ENCODE results near the gene RXRA. TPM values are rescaled to one million over a fixed set of nuclear protein-coding genes. Genes with fewer than 3 reads are reported as not detected.
A peak's percentile ranks its signal among the peaks of the same experiment; 100 is the strongest.

The RXRA gene
- total and polyA plus RNA-seq, 2 of the 13 experiments (the other 11 are each of a cell fraction or from before 2014, with no cell fraction given), result 18.9 to 29.2 TPM

GRCh38 chr9:134423749-134424148, 97.5 kb downstream of the RXRA start (continued):
- no peak for TF ChIP-seq FOXA1 (IDR thresholded peaks at IDR 0.05)
- TF ChIP-seq FOXA1 (CRISPR knock-in tag; IDR thresholded peaks at IDR 0.05), result no peak

- no peak overlapping the region for H2AFZ ChIP-seq (ENCODE audit: low read length)
- no peaks in the 10 kb centered on the region for H4K20me1 ChIP-seq (ENCODE audit: insufficient read depth, low read length)
- no peaks in the 10 kb centered on the region for H3K79me2 ChIP-seq (ENCODE audit: insufficient read depth, low read length)
- ATAC-seq, result peak; percentile 9
- POLR2A ChIA-PET, result interaction anchor here (0.6 kb wide), 2 partner anchors 17 to 26 kb away, joined by 3 read pairs; no protein-coding TSS in a partner anchor
- H3K4me3 ChIP-seq (replicated peaks in 1 of 3; ENCODE audit: insufficient read depth in 1 of 3, low read depth in 2 of 3, low read length in 3 of 3), result no peak overlapping the region
- peaks cover 10 to 34% of the 10 kb centered on the region in 2 experiments; a peak in 4 of 5 replicates for H3K36me3 ChIP-seq (replicated peaks in 1 of 2; ENCODE audit: control insufficient read depth in 1 of 2, insufficient read depth in 2 of 2, low read length in 2 of 2)
- no peaks in the 10 kb centered on the region for H3K27me3 ChIP-seq (ENCODE audit: control insufficient read depth in 1 of 2, insufficient read depth in 2 of 2, low read length in 2 of 2)
- CTCF ChIA-PET (ENCODE audit: low intra/inter-chr PET ratio, low total read pairs), result no interaction called here
- H3K4me1 ChIP-seq (ENCODE audit: insufficient read depth, low read length), result peaks cover 33% of the 10 kb centered on the region
- H3K4me2 ChIP-seq (ENCODE audit: low read depth, low read length), result no peak overlapping the region
- H3K9ac ChIP-seq (ENCODE audit: insufficient read depth, low read depth, low read length), result no peak overlapping the region
- H3K9me3 ChIP-seq (ENCODE audit: low read length), result no peaks in the 10 kb centered on the region
- no peak for FAIRE-seq
- H3K27ac ChIP-seq (ENCODE audit: extremely low read length, insufficient read depth, low read length), result peak overlapping the region; percentile 29
- intact Hi-C loops (cut with micrococcal nuclease; ENCODE audit: unreplicated experiment), result no loop called here
- in situ Hi-C loops (cut with HindIII; ENCODE audit: extremely low pct_ligation_motif_present, low pct_unique_long_range_greater_than_20kb), result no loop called here
- DNase-seq (ENCODE audit: low spot score), result no peak
- 40% methylated on average over 2 of the region's 9 CpGs for WGBS (ENCODE audit: low lambda C conversion rate)
- no TSS peak for BruUV-seq (replicated peaks)
- TF ChIP-seq SAP130 (CRISPR knock-in tag; IDR thresholded peaks at IDR 0.05; ENCODE audit: low read depth) (peak; percentile 11; the same call in 1 of the 2 replicates), PAXIP1 (CRISPR knock-in tag; conservative IDR thresholded peaks at IDR 0.05) (0 out of 2 replicates have a peak, but pooled peaks have one; percentile 27), HNF4A (CRISPR knock-in tag; IDR thresholded peaks at IDR 0.05) (peak; percentile 32; the same call in 1 of the 2 replicates), RBM22 (optimal IDR thresholded peaks at IDR 0.05; ENCODE audit: low read length) (peak; percentile 16), ZBTB33 (CRISPR knock-in tag; IDR thresholded peaks at IDR 0.05) (peak; percentile 84; the same call in 1 of the 2 replicates), ZBTB7A (CRISPR knock-in tag; IDR thresholded peaks at IDR 0.05) (0 out of 2 replicates have a peak, but pooled peaks have one; percentile 22), XBP1 (CRISPR knock-in tag; IDR thresholded peaks at IDR 0.05) (no peak), ZSCAN25 (CRISPR knock-in tag; IDR thresholded peaks at IDR 0.05) (no peak), ZBTB8A (CRISPR knock-in tag; IDR thresholded peaks at IDR 0.05; ENCODE audit: borderline replicate concordance, low read depth) (no peak), ZNF263 (CRISPR knock-in tag; IDR thresholded peaks at IDR 0.05) (peak; percentile 48; the same call in 1 of the 2 replicates), ZBTB4 (CRISPR knock-in tag; IDR thresholded peaks at IDR 0.05; ENCODE audit: borderline replicate concordance) (peak; percentile 47; the same call in 1 of the 2 replicates), ZNF740 (CRISPR knock-in tag; IDR thresholded peaks at IDR 0.05) (peak; percentile 85; the same call in 1 of the 2 replicates)
Observed at GRCh38 chr9:134424818-134425217, 98.6 kb downstream of the RXRA start.
